Nephron progenitor cell (in vitro differentiated cells): ENCODE data around the gene SLC7A6.
A peak's percentile ranks its signal among the peaks of the same experiment; 100 is the strongest.

ENCODE experiments used
- DNase-seq: peaks from one replicate; pipeline ENCODE4 v3.0.0; 2021
- H3K27ac Mint-ChIP-seq: 2 replicates; pipeline ENCODE4 v1.8.0; 2021; ENCODE audit warnings: mild to moderate bottlenecking, moderate library complexity, mixed read lengths
- H3K27me3 Mint-ChIP-seq: 2 replicates; pipeline ENCODE4 v1.8.0; 2021; ENCODE audit warnings: mild to moderate bottlenecking, low read depth, mixed read lengths; ENCODE audit not compliant: poor library complexity
- H3K36me3 Mint-ChIP-seq: 2 replicates; pipeline ENCODE4 v1.8.0; 2021; ENCODE audit warnings: low read depth, mixed read lengths
- H3K4me1 Mint-ChIP-seq: 2 replicates; pipeline ENCODE4 v1.8.0; 2021; ENCODE audit warnings: mixed read lengths
- H3K4me3 Mint-ChIP-seq: 2 replicates; pipeline ENCODE4 v1.8.0; 2021; ENCODE audit warnings: mild to moderate bottlenecking, moderate library complexity, mixed read lengths
- H3K9me3 Mint-ChIP-seq: 2 replicates; pipeline ENCODE4 v1.8.0; 2021; ENCODE audit warnings: mild to moderate bottlenecking, moderate library complexity, mixed read lengths
- TF ChIP-seq, protein P1 (sequence below): fragments of 200-600 bp; sonication (generic); IDR thresholded peaks from 2 replicates; pipeline ENCODE4 v1.5.0; 2021; ENCODE audit warnings: antibody characterized with exemption

SLC7A6 gene

DNA sequence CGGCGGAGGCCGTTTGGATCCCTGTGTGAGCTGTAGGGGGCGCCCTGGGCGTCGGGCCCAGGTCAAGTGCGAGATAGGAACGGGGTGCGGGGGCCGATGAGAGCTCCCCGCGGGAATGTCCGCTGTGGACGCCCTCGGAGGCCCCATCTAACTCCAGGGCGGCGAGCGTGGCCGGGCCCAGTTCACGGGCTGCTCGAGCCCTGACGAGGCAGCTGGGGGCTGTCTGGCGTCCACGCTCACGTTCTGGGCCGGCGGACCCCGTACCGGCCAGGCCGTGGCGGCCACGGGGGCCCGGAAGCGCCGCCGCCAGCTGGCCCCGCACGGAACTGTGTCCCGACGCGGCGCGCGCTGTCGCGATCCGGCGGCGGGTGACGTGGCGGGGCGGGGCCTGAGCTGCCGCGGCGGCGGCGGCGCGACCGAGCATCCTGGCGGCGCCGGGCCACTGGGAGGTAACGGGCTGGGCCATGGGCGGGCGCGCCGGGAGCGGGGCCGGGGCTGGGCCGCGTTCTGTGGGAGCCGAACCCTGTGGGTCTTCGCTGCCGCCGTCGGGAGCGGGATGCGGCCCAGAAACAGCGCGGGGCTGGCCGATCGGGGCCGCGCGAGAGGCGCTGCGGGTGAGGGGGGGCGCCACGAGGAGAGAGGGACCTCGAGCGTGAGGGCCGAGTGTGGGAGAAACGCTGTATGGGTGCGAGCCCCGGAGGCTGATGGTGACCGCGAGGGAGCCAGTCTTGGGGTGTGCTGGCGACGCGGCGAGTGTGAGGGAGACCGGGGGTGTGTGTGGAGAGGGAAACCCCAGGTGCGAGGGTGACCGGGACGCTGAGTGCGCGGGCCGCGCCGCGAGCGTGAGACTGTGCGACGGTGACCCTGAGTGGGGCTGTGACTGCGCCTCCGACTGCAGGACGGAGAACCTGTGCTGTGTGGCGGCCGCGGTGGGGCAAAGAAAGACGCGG is at the start of gene SLC7A6:
Gene SLC7A6, plus strand, starts transcription at position 399 of the 950 bp plus-strand sequence. CDS start 10,201 bp downstream, outside the sequence.
- H3K27me3 Mint-ChIP-seq: peaks cover 3% of the 10 kb centered on the region
- peak; percentile 89 for DNase-seq
- TF ChIP-seq, protein P1, sequence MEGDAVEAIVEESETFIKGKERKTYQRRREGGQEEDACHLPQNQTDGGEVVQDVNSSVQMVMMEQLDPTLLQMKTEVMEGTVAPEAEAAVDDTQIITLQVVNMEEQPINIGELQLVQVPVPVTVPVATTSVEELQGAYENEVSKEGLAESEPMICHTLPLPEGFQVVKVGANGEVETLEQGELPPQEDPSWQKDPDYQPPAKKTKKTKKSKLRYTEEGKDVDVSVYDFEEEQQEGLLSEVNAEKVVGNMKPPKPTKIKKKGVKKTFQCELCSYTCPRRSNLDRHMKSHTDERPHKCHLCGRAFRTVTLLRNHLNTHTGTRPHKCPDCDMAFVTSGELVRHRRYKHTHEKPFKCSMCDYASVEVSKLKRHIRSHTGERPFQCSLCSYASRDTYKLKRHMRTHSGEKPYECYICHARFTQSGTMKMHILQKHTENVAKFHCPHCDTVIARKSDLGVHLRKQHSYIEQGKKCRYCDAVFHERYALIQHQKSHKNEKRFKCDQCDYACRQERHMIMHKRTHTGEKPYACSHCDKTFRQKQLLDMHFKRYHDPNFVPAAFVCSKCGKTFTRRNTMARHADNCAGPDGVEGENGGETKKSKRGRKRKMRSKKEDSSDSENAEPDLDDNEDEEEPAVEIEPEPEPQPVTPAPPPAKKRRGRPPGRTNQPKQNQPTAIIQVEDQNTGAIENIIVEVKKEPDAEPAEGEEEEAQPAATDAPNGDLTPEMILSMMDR: peak; percentile 52
- H3K36me3 Mint-ChIP-seq: no peaks in the 10 kb centered on the region
- peak within 1 kb of the TSS; percentile 89 for H3K27ac Mint-ChIP-seq
- H3K4me1 Mint-ChIP-seq: peaks cover 53% of the 10 kb centered on the region
- H3K9me3 Mint-ChIP-seq: no peaks in the 10 kb centered on the region
- peak within 1 kb of the TSS; percentile 92 for H3K4me3 Mint-ChIP-seq

DNA sequence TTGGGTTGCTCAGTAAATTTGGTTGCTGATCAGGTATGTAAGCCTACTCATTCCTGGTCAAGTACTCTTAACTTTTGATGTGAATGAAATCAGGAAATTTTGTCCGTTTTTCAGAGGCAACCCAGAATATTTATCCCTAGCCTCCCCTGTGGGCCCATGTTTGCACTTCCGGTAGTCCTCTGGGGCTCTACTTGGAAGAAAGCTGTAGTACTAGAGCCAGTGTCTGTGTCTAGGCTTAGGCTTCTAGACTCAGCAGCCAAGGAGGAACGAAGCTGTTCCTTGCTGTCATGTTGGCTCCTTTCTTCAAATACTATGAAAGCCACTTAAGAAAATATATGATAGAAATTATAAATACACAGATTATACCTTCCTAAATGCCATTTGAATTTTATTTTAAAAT is 49.6 kb upstream of the SLC7A6 start:
- TF ChIP-seq, protein P1: no peak

DNA sequence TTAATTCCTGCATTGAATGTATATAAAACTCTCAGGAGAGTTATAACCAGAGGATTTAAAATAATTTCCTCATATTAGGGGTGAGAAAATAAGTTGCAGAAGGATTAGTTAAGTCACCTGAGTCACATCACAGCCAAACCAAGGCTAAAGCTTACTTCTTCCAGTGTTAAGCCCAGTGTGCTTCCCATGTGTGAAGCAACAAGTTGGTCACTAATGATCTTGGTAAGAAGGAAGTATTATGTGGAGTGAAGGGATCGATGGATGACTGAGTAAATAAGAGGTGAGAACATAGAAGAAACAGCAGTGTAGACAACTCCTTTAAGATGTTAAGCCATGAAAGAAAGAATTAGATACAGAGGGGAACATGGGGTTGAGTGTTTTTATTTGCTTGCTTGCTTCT is 49.0 kb upstream of the SLC7A6 start:
- TF ChIP-seq, protein P1: no peak
- Mint-ChIP-seq H3K27me3 (peaks cover 2% of the 10 kb centered on the region), H3K36me3 (peaks cover 39% of the 10 kb centered on the region), H3K4me3 (no peak overlapping the region), H3K27ac (peak overlapping the region; percentile 5), H3K9me3 (no peaks in the 10 kb centered on the region), H3K4me1 (peaks cover 6% of the 10 kb centered on the region)
- DNase-seq: no peak

More for the DNA sequence above, 49.6 kb upstream of the SLC7A6 start:
- no peak for DNase-seq
- no peak overlapping the region for H3K4me3 Mint-ChIP-seq
- H3K4me1 Mint-ChIP-seq: peaks cover 6% of the 10 kb centered on the region
- H3K36me3 Mint-ChIP-seq: peaks cover 33% of the 10 kb centered on the region
- peaks cover 2% of the 10 kb centered on the region for H3K27me3 Mint-ChIP-seq
- H3K27ac Mint-ChIP-seq: no peak overlapping the region
- no peaks in the 10 kb centered on the region for H3K9me3 Mint-ChIP-seq

DNA sequence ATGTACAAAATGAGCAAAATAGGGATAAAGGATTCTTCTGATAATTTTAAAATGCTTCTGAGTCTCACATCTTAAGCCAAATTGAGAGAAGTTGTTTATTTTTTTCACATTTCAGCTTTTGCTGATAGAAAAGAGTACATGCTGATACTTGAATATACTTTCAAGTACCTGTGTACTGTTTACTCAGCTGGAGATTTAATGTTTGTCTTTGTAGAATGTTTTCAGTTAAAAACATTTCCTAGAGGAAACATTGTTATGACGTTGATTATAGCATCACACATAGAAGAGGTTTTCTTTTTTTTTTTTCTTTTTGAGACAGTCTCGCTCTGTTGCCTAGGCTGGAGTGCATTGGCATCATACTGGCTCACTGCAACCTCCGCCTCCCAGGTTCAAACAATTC is 48.1 kb upstream of the SLC7A6 start:
- peaks cover 43% of the 10 kb centered on the region for H3K36me3 Mint-ChIP-seq
- no peaks in the 10 kb centered on the region for H3K27me3 Mint-ChIP-seq
- H3K9me3 Mint-ChIP-seq: no peaks in the 10 kb centered on the region
- H3K27ac Mint-ChIP-seq: peak overlapping the region; percentile 49
- TF ChIP-seq, protein P1: no peak
- peaks cover 6% of the 10 kb centered on the region for H3K4me1 Mint-ChIP-seq
- H3K4me3 Mint-ChIP-seq: no peak overlapping the region
- DNase-seq: no peak

DNA sequence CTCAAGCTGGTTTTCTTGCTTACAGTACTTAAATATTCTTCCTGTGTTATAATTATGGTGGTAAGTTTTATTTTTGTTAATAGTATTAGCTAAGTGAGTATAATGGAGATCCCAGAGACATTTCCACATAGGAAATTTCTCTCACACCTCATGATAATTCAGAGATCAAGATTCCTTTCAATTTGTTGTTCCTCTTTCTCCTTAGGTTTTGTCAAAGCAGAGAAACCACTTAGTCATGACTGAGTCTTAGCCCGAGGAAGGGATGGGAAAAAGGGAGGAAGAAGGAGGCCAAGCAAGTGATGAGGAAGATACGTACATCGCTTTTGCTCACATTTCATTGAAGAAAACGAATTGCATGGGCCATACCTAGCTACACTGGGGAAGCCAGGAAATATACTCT is 46.8 kb upstream of the SLC7A6 start:
- Mint-ChIP-seq H3K4me1 (peaks cover 6% of the 10 kb centered on the region), H3K4me3 (no peak overlapping the region), H3K36me3 (peaks cover 36% of the 10 kb centered on the region), H3K9me3 (no peaks in the 10 kb centered on the region), H3K27ac (peak overlapping the region; percentile 26), H3K27me3 (no peaks in the 10 kb centered on the region)
- DNase-seq: no peak
- TF ChIP-seq, protein P1: no peak
